Mesothelial cell of epicardium (in vitro differentiated cells): ENCODE results near the gene RPL35. TPM values are rescaled to one million over a fixed set of nuclear protein-coding genes. Genes with fewer than 3 reads are reported as not detected.

Experiments used
- DNase-seq, 2 experiments: peaks; one replicate each; pipeline ENCODE4 v3.0.0; 2021; ENCODE audit warnings: low spot score in 2 of 2; ENCODE audit not compliant: unreplicated experiment in 2 of 2
- H3K27ac Mint-ChIP-seq: 2 replicates; pipeline ENCODE4 v1.8.0; 2021; ENCODE audit warnings: mixed read lengths
- H3K27me3 Mint-ChIP-seq: 2 replicates; pipeline ENCODE4 v1.8.0; 2021; ENCODE audit warnings: low read depth, mixed read lengths
- H3K36me3 Mint-ChIP-seq: 2 replicates; pipeline ENCODE4 v1.8.0; 2021; ENCODE audit warnings: mixed read lengths
- H3K4me1 Mint-ChIP-seq: 2 replicates; pipeline ENCODE4 v1.8.0; 2021; ENCODE audit warnings: mixed read lengths
- H3K4me3 Mint-ChIP-seq: 2 replicates; pipeline ENCODE4 v1.8.0; 2021; ENCODE audit warnings: mild to moderate bottlenecking, moderate library complexity, mixed read lengths
- H3K9me3 Mint-ChIP-seq: 2 replicates; pipeline ENCODE4 v1.8.0; 2021; ENCODE audit warnings: mixed read lengths
- CTCF ChIP-seq: fragments of 200-600 bp; sonication (generic); IDR thresholded peaks from one replicate; pipeline ENCODE4 v1.5.0; 2021; ENCODE audit warnings: antibody characterized with exemption; ENCODE audit not compliant: unreplicated experiment
- total RNA-seq: library from RNA; stranded (reverse); gene quantifications from 3 replicates; pipeline ENCODE4 v1.2.1, GENCODE V29; 2021

RPL35 gene
- total RNA-seq, 1 donor from 2014 or later: 1,103 TPM

- DNase-seq: no peak
- H3K27me3 Mint-ChIP-seq: no peaks in the 10 kb centered on the region
Observed at GRCh38 chr9:124859803-124860581, 1.8 kb downstream of the RPL35 start.

GRCh38 chr9:124858330-124859046 lies 3.3 kb downstream of the RPL35 start:
- H3K4me1 Mint-ChIP-seq: peaks cover 25% of the 10 kb centered on the region
- no peaks in the 10 kb centered on the region for H3K27me3 Mint-ChIP-seq
- no peak for TF ChIP-seq CTCF
- no peak overlapping the region for H3K27ac Mint-ChIP-seq
- H3K9me3 Mint-ChIP-seq: no peaks in the 10 kb centered on the region
- no peak overlapping the region for H3K4me3 Mint-ChIP-seq
- peaks cover 6% of the 10 kb centered on the region for H3K36me3 Mint-ChIP-seq
- DNase-seq: no peak

More at GRCh38 chr9:124859803-124860581, 1.8 kb downstream of the RPL35 start:
- H3K4me1 Mint-ChIP-seq: peaks cover 27% of the 10 kb centered on the region
- H3K36me3 Mint-ChIP-seq: peaks cover 6% of the 10 kb centered on the region
- peak overlapping the region; percentile 87 for H3K27ac Mint-ChIP-seq
- H3K4me3 Mint-ChIP-seq: peak overlapping the region; percentile 94
- no peaks in the 10 kb centered on the region for H3K9me3 Mint-ChIP-seq
- no peak for TF ChIP-seq CTCF

- Mint-ChIP-seq H3K9me3 (no peaks in the 10 kb centered on the region), H3K27ac (no peak overlapping the region), H3K27me3 (no peaks in the 10 kb centered on the region), H3K36me3 (peaks cover 6% of the 10 kb centered on the region), H3K4me1 (peaks cover 26% of the 10 kb centered on the region), H3K4me3 (no peak overlapping the region)
- no peak for TF ChIP-seq CTCF
- no peak for DNase-seq
Observed at GRCh38 chr9:124857533-124858162, 4.1 kb downstream of the RPL35 start.

- no peak for DNase-seq
- peaks cover 25% of the 10 kb centered on the region for H3K4me1 Mint-ChIP-seq
- no peak for TF ChIP-seq CTCF
Observed at GRCh38 chr9:124855944-124856765, 5.6 kb downstream of the RPL35 start.

GRCh38 chr9:124855566-124855943 lies 6.2 kb downstream of the RPL35 start:
- H3K4me3 Mint-ChIP-seq: no peak overlapping the region
- H3K27ac Mint-ChIP-seq: no peak overlapping the region

More at GRCh38 chr9:124855944-124856765, 5.6 kb downstream of the RPL35 start:
- no peaks in the 10 kb centered on the region for H3K9me3 Mint-ChIP-seq
- H3K27ac Mint-ChIP-seq: no peak overlapping the region
- H3K36me3 Mint-ChIP-seq: peaks cover 6% of the 10 kb centered on the region
- H3K27me3 Mint-ChIP-seq: no peaks in the 10 kb centered on the region
- H3K4me3 Mint-ChIP-seq: no peak overlapping the region

More at GRCh38 chr9:124855566-124855943, 6.2 kb downstream of the RPL35 start:
- DNase-seq: no peak
- Mint-ChIP-seq H3K36me3 (peaks cover 6% of the 10 kb centered on the region), H3K9me3 (no peaks in the 10 kb centered on the region), H3K27me3 (no peaks in the 10 kb centered on the region), H3K4me1 (peaks cover 23% of the 10 kb centered on the region)
- TF ChIP-seq CTCF: no peak
